HEK293T (cell line): ENCODE measurements around the gene UHRF1.

ENCODE experiments used
- BHLHE40 ChIP-seq: fragments of 450-650 bp; IDR thresholded peaks from 2 replicates; pipeline ENCODE4 v1.6.1; 2016; ENCODE audit warnings: mild to moderate bottlenecking, moderate library complexity, borderline replicate concordance
- FOXK2 ChIP-seq: fragments of 450-650 bp; IDR thresholded peaks from 2 replicates; pipeline ENCODE4 v1.6.1; 2016; ENCODE audit warnings: mild to moderate bottlenecking
- SUZ12 ChIP-seq: fragments of 450-650 bp; IDR thresholded peaks from 2 replicates; pipeline ENCODE4 v1.6.1; 2016; ENCODE audit warnings: mild to moderate bottlenecking
- TARDBP ChIP-seq: fragments of 450-650 bp; IDR thresholded peaks from 2 replicates; pipeline ENCODE4 v1.6.1; 2016

- TF ChIP-seq BHLHE40 (no peak), FOXK2 (no peak), SUZ12 (no peak), TARDBP (no peak)
These were observed 60.7 kb downstream of the UHRF1 start for GRCh38 chr19:4969772-4970531.
